Hematopoietic multipotent progenitor cell treated with erythropoietin and hydrocortisone succinate and interleukin-3 and kit ligand, for 6 days (in vitro differentiated cells): ENCODE results near the gene COPZ1.

ENCODE experiments used
- DNase-seq: peaks from one replicate; pipeline ENCODE4 v3.0.0-alpha.2; 2015

COPZ1 gene

DNA sequence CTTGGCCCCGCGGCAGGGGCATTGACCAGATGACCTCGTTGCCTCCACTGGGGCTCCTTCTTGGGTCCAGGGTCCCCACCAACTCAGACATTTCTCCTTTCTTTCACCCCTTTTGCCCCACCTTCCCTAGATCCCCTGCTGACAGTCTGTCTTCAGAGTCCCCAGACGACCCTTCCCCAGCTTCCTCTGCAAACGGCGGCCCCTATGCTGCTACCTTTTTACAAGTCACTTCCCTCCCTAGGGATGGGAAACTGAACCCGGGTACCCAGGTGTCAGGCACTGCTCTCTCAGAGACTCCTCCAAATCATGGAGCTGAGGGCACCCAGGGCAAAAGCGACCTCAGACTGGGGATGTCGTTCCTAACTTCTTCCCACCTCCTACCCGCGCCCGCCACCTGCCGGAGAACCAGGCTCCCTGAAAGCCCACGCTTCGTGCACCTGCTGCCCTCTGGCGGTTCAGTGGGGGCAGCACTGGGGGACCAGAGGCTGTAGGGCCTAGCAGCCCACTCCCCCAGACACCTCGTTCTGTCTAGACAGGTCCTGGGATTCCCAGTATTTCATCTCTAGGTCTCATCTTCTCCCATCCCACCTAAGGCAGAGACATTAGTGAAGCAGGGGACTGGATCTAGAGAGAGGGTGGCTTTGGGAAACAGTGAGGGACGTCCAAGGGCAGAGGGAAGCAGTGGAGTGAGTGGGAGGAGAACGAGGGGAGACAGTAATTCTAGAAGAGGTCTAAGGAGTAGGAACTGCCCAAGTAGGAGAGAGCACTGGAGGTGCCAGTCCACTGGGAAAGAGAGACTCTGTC, 54.7 kb downstream of the COPZ1 start:
- DNase-seq: peak; percentile 95

DNA sequence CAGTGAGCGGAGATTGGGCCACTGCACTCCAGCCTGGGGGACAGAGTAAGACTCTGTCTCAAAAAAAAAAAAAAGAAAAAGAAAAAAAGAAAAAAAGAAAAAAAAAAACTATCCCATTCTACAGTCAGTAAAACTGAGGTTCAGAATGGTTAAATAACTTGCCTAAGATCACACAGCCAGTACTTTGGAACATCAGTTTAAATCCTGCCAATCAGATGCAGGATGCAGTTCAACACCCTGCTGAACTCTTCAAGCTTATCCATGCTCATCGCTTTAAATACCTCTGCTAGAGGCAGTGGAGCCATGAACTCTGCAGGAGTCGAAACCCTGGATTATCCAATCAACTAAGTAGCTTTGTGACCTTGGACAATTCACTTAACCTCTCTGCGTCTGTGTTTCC, 56.2 kb downstream of the COPZ1 start:
- DNase-seq: no peak

DNA sequence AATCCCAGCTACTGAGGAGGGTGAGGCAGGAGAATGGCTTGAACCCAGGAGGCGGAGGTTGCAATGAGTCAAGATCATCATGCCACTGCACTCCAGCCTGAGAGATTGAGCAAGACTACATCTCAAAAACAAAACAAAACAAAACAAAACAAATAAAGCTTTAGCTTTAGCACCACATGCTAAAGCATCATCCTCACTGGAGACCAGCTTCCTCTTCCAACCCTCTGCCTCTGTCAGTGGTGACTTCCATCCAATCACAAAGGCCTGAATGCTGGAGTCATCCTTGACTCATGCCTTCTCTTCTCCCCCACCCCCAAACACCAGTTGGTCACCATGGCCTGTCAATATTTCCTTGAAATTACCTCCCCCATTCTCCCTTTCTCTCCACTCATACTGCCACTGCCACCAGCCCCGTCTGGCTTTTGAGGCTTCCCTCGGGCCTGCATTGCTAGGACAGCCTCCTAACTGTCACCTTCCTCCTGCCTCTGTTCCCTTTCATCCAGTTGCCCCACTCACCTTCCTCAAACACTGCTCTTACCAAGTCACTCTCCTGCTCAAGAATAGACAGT, 58.2 kb downstream of the COPZ1 start:
- DNase-seq: no peak

DNA sequence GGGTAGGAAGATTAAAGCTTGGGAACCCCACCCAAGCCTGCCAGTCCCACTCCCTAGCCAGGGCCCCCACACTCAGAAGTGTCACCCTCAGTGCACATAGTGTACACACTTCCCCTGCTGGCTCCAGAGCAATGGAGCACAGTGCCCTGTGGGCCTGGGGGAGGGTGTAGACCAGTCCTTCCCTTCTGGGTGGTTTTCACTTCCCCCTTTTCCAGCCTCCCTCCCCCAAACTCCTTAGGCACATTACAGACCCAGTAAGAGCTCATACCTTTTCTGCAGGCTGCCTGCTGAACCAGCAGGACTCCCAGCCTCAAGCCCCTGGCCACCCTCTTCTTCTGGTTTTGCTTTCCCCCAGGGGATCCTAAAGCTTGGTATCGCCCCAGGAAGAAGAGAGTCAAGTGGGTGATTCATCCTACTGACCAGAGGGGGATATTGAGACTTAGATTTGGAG, 59.7 kb downstream of the COPZ1 start, which contains the start of gene ZNF385A:
TSS of gene ZNF385A (minus strand) at position 143 of the 451 bp plus-strand sequence. CDS start 219 bp downstream, outside the sequence.
- DNase-seq: peak; percentile 68

DNA sequence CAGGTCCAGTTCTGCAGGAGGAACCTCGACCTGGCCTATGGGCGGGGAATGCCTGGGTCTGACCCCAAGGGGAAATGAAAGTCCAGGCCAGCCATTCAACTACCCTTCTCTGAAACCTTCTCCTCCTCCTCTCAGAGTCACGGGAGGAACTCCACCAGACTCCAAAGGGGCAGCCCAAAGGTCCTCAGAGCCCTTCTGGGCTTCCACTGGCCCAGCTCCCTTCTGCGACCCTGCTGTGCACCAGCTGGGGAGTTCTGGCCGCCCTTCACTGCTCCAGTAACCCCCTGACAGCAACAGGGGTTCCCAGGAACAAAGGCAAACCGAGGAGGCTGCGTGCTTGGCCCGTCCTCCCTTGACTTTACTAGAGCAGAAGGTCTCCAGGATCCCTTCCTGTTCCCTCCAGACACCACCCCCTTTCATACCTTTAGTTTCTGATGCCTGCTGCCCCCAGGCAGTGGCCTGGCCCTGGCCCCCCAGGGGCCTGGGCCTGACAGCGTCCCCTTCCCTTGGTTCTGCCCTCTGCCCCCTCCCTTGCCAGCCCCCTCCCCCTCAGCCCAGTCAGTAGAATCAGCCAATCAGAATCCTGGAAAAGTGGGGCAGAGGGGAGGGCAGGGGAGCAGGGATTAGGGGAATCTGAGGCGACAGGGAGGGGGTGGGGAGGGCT, 60.5 kb downstream of the COPZ1 start:
- DNase-seq: no peak

DNA sequence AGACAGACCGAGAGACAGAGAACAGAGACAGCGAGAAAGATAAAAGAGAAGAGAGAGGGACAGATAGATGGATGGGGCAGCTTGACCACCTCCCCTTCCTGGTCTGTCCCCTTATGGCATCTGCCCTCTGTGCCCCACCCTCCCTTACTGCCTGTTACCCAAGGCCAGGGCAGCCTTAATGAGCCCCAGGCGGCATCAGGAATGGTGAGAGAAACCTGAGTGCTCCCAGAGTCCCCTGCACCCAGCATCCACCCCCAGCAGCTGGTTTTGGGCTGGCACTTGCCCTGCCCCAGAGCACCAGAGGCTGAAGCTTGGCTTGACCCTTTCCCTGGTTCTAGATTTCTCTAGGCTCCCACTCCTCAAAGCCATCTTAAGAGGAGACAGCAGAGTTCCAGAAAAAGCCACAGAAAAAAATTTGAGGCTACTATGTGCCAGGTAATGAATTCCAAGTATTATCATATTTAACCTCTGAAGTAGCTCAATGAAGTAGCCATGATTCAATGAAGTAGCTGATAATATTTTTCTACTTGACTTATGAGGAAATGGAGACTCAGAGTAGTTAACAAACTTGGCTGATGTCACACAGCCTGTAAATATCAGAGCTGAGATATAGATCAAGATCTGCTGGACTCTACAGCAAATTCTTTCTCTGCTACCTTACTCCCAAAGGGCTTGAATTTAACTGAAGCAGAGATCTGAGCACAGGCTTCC, 61.6 kb downstream of the COPZ1 start:
- no peak for DNase-seq

DNA sequence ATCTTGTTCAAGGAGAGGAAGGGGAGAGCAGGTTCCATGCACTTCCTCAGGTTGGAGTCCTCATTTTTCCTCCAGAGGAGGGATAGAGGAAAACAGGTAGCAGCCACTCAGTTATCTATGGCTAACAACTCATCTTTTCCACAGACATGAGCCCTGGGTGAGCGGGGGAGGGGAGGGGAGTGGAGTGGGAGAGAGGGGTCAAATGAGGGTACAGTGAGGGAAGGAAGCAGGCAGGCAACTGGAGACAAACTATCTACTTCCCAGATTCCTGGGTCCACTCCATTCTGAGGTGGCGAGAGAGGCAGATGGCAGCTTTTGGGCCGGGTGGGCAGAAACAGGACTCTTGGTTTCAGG, 62.2 kb downstream of the COPZ1 start:
- DNase-seq: no peak

DNA sequence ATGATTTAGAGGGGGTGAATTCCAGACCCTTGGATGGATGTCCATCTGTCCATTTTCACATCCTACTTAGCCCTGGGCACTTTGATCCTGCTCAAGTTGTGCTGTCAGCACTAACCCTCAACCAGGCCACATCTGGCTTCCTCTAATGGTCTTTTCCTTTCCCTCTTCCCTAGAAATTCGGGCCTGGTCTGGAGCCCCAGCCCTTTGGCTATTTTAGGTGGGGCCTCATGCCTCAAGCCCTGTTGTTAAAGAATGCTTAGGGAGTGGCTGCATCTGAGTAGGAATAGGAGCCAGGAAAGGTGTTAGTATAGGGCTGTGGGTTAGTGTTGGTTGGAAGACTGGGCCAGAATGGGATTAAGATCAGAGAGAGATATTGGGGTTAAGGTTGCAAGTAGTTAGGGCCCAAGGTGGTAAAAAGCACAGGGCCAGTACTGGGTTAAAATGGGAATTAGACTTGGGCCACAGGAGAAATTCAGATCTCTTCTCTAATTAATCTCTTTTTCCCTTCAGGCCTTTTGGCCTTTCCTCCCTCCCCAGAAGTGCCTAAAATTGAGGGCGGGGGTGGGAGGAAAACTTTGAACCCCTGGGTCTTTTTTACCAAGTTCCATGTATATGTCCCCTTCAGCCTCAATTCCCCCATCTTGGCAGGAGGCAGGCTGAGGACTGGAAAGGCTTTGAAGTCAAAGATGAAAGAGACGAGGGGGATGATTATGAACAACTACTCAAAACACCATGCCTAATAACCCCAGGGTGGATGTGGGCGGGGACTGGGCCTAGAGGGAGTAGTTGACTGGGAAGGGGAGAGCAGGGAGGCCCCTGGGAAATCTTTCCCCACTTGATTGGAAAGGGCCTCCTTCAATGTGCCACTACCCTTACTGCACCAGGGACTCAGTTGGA, 63.6 kb downstream of the COPZ1 start:
- no peak for DNase-seq

DNA sequence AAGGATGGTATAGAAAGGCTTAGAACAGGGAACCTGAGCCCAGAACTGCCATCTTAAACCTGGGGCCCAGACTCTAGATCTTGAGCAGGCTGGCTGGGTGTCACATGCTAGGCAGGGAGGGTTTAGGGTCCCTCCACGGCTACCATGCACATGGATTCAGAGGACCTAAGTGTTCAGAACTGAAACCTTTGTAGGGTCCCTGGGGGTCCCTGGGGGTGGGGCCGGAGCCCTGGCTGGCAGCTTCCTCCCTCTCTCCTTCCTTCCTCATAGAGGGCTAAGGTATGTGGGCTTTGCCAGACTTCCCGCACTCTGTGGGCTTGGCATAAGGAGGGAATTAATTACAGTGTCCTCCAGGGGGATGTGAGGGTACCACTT, 64.2 kb downstream of the COPZ1 start:
- DNase-seq: no peak

DNA sequence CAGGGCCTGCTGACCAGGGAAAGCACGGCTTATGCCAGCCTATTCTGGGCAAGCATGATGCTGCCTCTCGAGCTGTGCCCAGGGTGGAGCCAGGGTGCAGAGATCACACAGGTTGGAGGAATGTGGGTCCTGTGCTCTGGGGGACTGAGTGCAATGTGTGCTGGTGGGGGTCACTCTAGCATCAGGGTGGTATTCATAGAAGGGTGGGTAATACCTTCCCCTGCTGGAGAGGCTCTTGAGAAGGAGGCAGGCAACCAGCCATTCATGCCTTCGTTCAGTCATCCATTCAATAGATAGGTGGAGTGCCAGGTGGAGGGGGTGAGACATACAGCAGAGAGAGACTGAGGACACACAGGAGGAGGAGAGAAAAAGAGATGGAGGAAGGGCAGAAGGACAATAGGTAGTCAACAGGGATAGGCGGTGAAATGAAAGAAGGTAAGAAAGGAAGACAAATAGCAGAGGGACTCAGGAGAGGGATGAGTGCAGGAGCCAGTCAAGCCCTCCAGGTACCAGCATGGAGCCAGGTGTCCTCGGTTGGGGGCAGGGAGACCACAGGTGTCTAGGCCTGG, 64.8 kb downstream of the COPZ1 start:
- no peak for DNase-seq

DNA sequence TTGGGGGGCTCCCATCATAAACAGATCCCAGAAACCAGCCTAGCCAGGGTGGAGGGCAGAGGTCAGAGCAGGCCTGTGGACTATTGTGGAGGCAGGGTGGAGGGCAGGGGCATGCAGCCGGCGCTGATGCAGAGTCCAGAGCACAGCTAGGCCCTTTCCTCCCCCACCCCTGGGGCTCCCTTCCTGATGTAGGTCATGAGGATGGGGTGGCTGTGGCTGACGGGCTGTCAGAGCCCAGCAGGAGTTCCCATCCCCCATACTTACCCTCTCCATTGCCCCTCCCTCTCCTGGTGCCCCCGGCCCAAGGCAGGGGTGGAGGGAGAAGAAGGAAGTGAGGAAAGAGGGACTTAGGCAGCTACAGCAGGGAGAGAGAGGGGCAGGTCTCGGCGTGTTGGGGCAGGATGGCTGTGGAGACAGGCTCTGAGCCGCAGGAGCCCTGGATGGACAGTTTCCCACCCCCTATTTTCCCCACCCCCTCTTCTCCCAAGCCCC, 65.3 kb downstream of the COPZ1 start:
- peak; percentile 35 for DNase-seq

DNA sequence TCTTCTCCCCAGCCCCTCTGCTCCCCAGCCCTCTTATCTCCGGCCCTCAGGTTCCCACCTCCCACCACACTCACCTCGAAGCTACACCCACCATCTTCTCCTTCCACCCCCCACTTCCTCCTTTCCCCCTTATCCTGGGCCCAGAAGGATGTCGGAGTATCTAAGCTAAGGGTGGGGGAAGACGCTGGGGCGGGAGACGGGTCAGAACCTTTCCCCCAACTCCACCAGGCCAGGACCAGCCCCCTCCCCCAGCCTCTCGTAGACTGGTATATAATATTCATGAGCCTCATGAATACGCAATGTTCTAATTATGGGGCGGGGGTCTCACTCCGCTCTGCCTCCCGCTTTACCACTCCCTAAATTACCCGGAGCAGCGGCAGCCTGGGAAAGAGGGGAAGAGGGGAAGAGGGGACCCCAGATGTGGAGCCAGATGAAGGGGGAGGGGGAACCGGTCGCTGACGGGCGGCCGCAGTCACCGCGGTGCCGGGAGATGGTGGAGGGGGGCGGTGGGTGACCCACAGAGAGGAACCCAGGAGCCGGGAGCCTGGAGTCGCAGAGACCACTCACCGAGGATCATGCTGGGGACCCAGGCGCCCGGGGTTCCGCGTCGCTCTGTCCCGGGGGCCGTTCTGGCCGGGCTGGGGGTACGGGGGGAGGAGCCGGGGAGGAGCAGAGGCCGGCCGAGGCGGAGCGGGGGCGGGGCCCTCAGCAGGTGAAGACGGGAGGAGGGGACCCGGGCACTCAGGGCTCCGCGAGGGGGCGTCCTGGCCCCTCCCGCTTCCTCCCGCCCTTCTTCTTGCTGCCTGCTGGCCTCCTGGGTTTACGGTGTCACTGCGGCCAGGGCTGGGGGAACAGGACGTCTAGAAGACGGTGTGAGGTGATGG, 66.0 kb downstream of the COPZ1 start:
- DNase-seq: peak; percentile 80

DNA sequence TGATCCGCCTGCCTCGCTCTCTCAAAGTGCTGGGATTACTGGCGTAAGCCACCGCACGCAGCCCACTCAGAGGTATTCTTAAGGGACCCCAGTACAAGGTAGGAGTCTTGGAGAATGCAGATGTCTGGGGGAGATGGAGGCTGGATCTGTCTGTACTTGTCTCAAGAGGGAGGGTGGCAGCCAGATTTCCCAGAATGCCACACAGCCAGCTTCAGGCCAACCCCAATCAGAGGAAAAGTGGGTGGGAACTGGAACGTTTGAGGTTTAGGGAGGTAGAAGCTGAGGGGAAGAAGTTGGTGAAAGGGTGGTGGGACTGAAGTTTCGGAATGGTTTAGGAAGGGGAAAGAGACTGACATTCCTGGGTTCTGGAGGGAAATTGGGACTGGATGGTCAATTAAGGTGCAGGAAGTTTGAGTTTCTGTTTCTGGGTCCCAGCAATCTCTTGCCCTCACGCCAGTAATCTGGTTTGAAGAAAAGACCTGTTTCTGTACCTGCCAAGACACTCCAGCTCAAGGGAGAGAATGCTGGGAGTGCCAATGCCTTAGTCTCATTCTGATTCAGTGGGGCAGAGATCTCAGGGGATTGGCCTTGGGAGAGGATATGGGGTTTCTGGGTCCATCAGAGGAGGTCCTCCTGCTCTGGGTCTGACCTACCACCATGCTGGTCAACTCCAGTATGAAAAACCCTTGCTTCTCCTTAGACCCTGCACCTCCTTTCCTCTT, 67.7 kb downstream of the COPZ1 start:
- no peak for DNase-seq

DNA sequence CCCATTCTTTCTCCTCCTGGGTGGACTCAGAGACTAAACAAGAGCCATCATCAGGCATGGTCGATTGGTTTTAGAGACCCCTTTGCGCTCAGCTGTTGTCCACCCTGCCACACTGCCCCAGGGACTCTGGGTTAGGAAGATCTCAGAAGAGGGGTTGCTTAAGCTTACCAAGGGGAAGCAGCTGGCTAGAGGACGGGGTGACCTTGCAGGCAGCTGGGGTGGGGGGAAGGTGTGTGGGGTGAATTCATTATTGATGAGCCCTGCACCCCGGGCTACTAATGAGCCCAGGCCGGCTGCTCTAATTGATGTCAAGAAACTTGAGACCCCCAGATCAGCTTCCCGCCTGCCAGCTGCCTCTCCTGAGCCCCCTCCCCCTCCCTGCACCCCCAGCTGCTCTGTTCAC, 68.3 kb downstream of the COPZ1 start:
- DNase-seq: no peak

DNA sequence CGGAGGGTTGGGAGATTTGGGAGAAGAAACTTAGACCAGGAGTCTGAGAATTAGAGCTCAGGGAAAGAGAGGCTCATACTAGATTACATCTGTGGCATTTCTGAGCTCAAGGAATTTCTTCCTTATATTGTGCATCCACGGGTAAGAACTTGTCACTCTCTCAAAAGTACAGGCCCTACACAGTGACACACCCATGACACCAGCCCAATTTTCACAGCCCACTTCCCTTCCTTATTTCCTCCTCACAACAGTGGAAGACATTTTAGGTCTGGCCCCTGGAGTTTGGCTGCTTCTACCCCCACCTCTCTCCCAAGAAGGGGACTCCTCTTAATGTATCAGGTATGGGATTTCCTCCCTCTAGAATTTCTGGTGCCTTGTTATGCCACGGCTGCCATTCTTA, 68.8 kb downstream of the COPZ1 start:
- DNase-seq: no peak

DNA sequence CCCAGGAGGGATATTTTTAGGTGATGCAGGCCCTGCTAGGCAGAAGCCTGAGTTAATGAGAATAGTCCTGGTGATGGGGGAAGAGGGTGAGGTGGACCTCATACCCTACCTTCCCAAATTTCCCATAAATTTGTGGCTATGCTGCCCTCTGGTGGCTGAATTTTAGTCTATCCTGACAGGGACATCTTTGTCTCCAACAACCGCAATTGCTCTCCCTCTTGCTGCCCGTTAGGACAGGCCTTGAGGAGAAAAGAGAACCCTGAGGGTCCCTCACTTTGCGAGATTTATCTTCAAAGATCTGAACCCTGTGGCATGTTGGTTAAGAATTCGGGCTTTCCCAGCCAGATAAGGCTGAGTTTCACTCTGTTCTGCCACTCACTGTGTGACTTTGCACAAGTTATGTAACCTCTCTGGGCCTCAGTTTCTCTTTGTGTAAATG, 69.4 kb downstream of the COPZ1 start:
- DNase-seq: peak; percentile 86

DNA sequence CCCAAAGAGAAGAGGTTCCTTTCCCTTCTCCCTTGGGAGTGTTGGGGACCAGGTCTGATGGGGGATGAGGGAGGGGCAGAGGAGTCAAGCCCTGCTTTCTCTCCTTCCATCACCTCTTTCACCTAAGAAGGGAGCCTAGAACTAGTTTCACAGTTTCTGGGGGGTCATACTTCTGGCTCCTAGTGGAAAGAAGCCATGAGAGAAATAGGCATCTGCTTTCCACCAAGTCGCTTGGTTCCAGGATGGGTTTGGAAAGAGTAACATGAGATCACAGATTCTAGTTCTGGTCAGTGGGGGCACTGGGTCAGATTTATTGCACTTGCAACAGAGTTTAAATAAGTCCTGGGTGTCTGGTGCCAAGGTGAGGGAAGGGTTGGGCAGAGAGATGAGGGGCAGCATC, 70.1 kb downstream of the COPZ1 start:
- no peak for DNase-seq

DNA sequence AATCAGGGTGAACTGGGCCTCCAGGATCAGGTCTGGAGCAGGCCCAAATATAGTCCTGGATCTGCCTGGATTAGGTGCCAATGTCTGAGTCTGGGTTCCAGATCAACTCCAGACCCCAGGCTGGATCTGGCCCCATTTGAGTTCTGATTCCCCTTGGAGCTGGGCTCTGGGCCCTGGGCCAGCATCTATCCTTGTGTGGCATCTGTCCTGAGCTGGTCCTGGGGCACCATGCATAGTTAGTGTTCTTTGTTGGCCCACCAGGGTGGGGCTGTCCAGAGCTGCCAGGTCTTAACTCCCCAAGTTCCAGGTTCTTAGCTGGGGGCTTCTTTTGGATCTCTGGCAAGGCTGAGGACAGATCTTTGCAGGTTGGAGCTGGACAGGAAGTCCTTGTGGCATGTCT, 70.6 kb downstream of the COPZ1 start:
- no peak for DNase-seq

DNA sequence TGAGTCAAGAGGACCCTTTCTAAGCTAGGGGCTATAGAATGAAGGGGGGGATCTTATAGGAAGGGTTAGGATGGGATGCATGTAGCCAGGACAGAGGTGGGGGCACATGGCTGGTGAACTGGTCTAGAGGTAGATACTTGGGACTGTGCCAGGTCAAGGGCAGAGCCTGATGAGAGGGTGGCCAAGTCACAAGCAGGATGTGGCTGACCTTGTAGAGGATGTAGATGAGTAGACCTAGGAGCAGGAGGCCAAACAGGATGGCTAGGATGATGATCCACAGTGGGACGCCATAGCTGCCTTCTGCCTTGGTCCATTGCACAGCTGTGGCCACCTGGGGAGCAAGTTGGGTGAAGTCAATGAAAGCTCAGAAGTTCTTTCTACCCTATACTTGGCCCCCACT, 72.2 kb downstream of the COPZ1 start:
- DNase-seq: no peak

DNA sequence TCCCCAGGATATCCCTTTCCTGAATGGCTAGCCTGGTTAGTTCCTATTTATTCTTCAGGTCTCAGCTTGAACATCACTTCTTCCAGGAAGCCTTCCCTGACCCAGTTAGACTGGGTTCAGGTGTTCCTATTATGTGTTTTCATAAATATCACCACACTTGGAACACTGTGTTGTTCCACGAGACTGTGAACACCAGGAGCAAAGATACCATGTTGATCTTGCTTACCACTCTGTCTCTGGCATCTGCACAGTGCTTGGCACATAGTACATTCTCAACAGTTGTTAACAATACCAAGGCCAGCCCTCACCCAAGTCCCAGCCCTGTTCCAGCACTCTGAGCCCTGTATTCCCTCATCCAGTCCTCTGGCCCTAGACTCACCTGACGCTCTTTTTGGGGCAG, 73.3 kb downstream of the COPZ1 start:
- no peak for DNase-seq
